ENCODE measurements around the gene IMPA2.

- no peak for TF ChIP-seq POLR2A (IDR thresholded peaks at IDR 0.05; ENCODE audit: low read depth, low read length)
- TF ChIP-seq TAF1 (IDR thresholded peaks at IDR 0.05; ENCODE audit: borderline replicate concordance, low read depth, low read length), result no peak
These were observed 1.7 kb downstream of the IMPA2 start for GRCh38 chr18:11982981-11983380.

Measured in GM12892 (cell line).